Fibroblast of upper back skin (primary cell): ENCODE data around the gene ARHGAP45.

Source experiments
- DNase-seq: peaks from one replicate; pipeline ENCODE4 v3.0.0-alpha.2; 2013

Gene ARHGAP45

DNA sequence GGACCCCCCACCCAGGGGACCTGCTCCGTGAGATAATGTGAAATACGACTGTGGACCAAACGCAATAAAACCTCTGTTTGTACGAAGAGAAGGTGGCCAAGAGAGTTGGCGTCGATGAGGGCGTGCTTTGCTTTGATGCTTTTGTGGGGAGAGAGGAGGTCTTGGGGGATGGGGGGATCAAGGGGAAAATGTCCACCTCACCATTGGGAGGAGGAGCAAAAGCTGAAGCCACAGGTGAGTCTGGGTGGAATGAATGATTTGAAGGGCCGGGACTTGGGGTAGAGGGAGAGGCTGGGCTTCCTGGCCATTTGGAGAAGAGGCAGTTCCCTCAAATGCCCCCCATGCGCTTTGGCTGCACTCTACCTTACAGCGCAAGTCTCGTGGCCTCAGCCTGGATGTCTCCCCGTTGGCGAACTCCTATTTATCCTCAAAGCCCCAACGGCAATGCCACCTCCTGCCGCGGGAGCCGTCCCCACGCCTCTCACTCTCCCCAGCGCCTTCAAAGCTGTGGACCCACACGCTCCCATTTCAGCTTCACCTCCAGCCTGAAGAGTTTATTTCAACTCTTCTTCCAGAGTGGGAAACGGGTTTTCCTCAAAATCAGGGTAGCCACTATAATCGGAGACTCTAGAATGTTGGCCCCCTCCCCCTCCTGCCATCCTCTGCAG lies 27.9 kb upstream of the ARHGAP45 start:
- peak; percentile 39 for DNase-seq

DNA sequence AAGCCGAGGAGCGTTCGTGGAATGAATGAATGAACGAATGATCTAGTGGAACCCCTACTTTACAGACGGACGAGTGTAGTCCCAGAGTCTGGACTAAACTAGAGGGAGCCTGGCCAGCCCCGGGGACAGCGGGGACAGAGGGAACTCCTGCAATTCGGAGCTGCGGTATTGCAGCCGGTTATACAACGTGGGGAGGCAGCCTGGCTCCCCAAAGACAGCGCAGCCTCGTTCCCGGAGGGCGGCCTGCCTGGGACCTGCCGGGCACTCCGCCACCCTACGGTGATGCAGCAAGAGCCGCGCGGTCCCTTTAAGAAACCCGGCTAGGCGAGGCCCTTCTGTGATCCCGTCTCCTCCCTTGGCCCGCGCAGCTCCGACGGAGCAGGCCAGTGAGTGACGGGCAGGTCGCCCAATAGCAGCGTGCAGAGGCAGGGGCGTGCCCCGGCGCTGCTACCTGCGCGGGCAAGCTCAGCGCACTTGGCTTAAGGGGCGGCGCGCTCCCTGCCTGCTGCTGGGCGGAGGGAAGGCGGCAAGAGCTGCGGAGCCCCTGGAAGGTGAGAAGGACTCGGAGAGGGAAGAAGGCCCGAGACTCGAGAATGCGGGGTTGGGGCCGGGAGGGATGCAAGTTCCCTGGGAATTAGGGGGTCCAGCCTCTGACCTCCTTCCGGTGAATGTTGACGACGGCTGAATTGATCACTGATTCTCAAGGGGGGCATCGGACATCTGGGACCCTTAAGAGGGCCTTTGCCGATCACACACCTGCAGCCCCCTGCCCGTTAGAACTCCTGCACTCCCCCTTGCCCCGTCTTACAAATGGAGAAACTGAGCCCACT lies 27.1 kb upstream of the ARHGAP45 start, which contains the start of gene ABCA7:
ABCA7 (plus strand) TSS at position 462 of the 830 bp plus-strand sequence. CDS start 1,255 bp downstream, outside the sequence.
- peak; percentile 97 for DNase-seq

DNA sequence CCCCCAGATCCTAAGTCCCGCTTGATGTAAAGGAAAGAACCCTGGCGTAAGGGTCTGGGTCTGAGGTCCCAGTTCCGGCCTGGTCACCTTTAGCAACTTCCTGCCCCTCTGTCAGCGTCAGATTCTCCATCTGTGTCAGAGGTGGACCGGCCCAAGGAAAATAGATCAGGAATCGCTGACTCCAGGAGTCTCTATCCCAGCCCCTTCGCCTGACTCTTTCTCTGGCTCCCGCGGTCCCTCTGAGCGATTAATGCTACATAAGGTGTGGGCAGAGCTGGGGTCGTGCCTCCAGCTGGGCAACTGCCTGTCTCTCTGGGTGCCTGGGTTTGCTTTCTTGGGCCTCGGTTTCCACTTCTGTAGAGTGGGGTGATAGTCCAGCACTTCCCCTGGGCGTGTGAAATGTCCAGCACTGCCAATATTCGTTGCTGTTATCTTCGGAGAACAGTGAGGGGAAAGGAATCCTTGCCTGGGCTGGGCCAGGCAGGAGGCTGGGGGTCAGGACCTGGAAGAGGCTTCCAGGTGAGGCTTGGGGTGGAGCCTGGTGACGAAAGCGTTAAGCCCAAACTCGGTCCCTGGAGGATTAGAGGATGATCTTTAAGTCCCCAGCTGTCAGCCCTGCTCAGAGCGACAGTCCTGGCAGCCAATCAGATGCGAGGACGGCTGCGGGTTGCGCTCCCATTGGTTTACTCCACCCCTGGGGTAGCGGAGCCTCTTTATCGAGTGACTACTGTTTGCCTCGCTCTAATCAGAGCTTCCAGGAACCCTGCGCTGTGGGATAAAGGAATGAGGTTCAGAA lies 26.3 kb upstream of the ARHGAP45 start:
- DNase-seq, result peak; percentile 92

DNA sequence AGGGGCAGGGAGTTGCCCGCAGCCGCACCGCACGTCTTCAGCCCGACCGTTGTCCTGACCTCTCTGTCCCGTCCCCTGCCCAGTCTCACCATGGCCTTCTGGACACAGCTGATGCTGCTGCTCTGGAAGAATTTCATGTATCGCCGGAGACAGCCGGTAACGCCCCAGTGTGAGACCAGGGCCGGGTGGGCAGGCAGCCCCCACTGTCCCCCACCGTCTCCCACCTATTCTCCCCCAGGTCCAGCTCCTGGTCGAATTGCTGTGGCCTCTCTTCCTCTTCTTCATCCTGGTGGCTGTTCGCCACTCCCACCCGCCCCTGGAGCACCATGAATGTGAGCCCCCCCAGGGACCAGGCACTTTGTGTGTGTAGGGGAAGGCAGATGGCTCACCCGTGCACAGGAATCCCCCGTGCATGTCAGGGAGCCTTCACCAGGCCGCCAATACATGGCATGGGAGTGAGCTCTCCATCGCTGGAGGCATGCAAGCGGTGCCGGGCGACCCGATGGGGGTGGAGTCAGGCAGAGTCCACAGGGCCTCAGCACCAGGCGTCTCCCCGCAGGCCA lies 25.6 kb upstream of the ARHGAP45 start:
- DNase-seq, result no peak

DNA sequence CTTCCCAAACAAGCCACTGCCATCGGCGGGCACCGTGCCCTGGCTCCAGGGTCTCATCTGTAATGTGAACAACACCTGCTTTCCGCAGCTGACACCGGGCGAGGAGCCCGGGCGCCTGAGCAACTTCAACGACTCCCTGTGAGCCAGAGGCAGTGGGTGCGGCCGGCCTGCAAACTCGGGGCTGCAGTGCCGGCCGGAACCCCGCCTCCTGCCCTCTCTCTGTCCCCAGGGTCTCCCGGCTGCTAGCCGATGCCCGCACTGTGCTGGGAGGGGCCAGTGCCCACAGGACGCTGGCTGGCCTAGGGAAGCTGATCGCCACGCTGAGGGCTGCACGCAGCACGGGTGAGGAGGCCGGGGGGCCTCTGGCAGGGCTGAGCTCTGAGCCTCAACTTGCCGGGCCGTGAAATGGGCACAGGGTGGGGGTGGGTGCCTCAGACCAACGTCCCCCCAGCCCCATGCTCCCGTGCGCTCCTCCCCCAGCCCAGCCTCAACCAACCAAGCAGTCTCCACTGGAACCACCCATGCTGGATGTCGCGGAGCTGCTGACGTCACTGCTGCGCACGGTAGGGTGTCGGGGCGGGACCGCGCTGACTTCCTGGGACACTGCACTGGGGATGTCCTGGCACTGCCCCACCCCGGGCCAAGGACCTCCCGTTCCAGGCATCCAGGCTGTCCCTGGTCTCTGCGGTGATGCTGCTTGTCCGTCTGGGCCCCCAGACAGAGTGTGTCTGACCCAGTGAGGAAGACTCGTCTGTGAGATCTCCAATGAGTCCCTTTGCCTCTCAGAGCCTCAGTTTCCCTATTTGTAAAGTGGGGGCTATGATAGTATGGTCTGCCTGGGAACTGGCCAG lies 24.9 kb upstream of the ARHGAP45 start:
- no peak for DNase-seq

DNA sequence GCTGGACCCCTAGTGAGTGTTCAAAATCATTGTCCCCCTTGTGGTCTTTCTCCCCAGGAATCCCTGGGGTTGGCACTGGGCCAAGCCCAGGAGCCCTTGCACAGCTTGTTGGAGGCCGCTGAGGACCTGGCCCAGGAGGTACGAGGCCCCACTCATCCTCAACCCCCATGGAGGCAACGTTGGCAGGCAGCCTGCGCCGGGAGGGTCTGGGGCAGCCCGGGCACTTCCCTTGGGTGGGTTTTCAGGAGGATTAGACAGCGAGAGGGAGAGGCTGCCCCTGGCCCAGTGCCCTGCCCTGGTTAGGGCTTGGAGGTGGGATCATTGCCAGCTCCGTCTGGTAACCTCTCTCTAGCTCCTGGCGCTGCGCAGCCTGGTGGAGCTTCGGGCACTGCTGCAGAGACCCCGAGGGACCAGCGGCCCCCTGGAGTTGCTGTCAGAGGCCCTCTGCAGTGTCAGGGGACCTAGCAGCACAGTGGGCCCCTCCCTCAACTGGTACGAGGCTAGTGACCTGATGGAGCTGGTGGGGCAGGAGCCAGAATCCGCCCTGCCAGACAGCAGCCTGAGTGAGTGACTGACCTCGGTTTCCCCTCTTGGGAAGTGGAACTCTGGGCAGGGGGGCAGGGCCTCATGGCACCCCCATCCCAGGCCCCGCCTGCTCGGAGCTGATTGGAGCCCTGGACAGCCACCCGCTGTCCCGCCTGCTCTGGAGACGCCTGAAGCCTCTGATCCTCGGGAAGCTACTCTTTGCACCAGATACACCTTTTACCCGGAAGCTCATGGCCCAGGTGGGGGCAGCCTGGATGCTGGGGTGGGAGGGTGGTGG lies 24.1 kb upstream of the ARHGAP45 start:
- no peak for DNase-seq

DNA sequence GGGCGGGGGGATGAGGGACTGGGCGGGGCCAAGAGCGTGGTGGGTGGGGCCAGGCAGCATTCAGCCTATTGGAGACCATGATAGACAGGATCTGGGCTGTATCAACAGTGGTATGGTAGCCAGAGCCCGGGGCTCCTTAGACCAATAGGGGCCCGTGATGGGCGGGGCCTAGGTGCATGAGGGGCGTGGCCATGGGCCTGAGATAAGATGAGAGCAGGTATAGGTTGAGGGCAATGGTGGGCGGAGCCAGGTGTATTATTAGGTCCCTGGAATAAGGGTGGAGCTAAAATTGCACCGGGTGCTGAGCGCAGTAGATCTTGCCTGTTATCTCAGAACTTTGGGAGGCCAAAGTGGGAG lies 21.7 kb upstream of the ARHGAP45 start:
- no peak for DNase-seq

DNA sequence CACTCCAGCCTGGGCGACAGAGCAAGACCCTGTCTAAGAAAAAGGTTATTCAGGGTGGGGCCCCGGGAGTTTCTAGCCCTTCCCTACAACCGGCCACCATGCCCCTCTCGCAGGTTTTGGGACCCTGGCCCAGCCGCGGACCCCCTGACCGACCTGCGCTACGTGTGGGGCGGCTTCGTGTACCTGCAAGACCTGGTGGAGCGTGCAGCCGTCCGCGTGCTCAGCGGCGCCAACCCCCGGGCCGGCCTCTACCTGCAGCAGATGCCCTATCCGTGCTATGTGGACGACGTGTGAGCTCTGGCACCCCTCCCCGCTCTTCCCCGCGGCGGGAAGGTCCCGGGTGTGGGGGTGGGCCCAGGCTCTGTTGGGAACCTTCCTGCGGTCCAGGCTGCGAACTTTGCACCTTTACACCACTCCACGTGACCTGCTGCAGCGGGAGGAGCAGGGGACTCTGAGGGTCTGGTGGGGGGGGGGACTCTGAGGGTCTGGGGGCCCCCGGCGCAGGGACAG lies 20.8 kb upstream of the ARHGAP45 start:
- no peak for DNase-seq

DNA sequence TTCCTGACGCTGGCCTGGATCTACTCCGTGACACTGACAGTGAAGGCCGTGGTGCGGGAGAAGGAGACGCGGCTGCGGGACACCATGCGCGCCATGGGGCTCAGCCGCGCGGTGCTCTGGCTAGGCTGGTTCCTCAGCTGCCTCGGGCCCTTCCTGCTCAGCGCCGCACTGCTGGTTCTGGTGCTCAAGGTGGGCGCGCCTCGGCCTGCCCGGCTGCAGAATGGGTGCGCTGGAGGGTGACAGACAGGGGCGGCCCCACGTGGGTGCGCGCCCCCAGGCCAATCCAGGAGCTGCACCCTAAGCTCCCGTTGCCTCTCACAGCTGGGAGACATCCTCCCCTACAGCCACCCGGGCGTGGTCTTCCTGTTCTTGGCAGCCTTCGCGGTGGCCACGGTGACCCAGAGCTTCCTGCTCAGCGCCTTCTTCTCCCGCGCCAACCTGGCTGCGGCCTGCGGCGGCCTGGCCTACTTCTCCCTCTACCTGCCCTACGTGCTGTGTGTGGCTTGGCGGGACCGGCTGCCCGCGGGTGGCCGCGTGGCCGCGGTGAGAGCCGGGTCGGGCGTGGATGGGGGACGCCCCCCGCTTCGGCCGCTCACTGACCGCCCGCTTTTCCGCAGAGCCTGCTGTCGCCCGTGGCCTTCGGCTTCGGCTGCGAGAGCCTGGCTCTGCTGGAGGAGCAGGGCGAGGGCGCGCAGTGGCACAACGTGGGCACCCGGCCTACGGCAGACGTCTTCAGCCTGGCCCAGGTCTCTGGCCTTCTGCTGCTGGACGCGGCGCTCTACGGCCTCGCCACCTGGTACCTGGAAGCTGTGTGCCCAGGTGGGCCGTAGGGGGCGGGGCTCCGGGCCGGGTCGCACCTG lies 19.9 kb upstream of the ARHGAP45 start:
- DNase-seq, result no peak

DNA sequence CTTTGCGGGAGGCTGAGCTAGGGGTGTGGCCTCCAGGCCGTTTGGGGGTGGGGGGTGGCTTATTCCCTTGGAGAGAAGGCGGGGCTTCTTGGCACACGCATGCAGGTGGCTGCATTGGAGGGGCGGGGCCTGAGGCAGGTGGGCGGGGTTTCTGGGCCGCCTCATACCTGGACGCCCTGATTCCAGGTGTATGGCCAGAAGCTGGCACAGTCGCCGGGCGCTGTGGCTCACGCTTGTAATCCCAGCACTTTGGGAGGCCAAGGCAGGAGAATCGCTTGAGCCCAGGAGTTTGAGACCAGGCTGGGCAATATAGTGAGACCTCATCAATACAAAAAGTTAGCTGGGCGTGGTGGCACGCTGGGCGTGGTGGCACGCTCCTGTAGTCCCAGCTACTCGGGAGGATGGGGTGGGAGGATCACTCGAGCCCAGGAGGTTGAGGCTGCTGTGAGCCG lies 19.2 kb upstream of the ARHGAP45 start:
- DNase-seq, result no peak

DNA sequence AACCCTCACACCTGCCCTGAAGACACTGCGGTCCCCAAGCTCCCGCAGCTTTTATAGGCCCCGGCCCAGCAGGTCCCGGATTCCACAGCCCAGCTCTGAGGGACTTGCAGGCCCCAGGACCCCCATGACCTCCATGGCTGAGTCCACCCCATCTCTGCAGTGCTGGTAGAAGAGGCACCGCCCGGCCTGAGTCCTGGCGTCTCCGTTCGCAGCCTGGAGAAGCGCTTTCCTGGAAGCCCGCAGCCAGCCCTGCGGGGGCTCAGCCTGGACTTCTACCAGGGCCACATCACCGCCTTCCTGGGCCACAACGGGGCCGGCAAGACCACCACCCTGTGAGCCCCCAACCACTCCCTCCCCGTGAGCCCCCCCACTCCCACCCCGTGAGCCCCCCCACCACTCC lies 17.9 kb upstream of the ARHGAP45 start:
- no peak for DNase-seq

DNA sequence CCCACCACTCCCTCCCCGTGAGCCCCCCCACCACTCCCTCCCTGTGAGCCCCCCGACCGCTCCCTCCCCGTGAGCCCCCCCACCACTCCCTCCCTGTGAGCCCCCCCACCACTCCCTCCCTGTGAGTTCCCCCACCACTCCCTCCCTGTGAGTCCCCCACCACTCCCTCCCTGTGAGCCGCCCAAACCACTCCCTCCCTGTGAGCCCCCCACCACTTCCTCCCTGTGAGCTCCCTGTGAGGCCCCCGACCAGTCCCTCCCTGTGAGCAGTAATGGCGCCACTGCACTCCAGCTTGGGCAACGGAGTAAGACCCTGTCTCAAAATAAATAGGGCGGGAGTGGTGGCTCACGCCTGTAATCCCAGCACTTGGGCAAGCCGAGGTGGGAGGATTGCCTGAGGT lies 17.2 kb upstream of the ARHGAP45 start:
- no peak for DNase-seq

DNA sequence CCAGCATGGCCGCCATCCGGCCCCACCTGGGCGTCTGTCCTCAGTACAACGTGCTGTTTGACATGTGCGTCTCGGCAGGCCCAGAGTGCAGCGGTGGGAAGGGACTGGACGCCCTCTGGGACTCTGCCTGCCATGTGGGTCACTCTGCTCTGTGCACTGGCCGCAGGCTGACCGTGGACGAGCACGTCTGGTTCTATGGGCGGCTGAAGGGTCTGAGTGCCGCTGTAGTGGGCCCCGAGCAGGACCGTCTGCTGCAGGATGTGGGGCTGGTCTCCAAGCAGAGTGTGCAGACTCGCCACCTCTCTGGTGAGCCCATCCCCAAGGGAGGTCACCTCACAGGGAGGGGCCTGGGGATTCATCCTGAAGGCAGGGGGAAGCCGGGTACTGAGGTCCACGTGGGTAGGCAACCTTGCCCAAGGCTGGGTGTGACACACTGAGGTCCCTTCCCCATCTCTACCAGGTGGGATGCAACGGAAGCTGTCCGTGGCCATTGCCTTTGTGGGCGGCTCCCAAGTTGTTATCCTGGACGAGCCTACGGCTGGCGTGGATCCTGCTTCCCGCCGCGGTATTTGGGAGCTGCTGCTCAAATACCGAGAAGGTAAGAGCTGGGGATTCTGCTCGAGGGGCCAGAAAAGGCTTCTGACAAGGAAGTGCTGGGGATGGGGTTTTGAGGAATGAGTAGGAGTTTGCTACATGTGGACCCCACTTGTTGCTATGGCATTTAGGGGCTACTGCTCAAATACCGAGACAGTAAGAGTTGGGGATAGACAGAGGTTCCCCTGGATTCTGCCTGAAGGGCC lies 15.8 kb upstream of the ARHGAP45 start:
- DNase-seq, result no peak

DNA sequence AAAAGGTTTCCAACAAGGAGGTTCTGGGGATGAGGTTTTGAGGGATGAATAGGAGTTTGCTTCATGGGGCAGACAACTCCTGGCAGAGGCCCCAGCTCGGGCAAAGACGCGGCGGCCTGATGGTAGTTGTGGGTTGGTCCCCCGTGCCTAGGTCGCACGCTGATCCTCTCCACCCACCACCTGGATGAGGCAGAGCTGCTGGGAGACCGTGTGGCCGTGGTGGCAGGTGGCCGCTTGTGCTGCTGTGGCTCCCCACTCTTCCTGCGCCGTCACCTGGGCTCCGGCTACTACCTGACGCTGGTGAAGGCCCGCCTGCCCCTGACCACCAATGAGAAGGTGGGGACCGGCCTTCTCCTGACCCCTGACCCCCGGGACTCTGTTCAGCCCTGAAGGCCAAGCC lies 15.2 kb upstream of the ARHGAP45 start:
- DNase-seq, result no peak

DNA sequence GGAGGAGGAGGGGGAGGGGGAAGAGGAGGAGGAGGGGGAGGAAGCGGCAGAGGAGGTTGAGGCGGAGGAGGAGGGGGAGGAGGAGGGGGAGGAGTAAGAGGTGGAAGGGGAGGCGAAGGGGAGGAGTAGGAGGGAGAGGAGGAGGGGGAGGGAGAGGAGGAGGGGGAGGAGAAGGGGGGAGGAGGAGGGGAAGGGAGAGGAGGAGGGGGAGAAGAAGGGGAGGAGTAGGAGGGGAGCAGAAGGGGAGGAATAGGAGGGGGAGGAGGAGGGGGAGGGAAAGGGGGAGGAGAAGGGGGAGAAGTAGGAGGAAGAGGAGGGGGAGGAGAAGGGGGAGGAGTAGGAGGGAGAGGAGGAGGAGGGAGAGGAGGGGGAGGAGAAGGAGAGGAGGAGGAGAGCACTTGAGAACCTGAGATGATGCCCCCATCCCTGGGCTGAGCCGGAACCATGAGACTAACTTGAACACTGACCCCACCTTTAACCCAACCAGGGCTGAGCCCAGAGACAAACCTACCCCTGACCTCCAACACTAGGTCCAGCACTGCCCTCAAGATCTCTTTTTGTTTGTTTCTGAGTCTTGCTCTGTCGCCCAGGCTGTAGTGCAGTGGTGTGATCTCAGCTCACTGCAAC lies 14.5 kb upstream of the ARHGAP45 start:
- DNase-seq, result no peak

DNA sequence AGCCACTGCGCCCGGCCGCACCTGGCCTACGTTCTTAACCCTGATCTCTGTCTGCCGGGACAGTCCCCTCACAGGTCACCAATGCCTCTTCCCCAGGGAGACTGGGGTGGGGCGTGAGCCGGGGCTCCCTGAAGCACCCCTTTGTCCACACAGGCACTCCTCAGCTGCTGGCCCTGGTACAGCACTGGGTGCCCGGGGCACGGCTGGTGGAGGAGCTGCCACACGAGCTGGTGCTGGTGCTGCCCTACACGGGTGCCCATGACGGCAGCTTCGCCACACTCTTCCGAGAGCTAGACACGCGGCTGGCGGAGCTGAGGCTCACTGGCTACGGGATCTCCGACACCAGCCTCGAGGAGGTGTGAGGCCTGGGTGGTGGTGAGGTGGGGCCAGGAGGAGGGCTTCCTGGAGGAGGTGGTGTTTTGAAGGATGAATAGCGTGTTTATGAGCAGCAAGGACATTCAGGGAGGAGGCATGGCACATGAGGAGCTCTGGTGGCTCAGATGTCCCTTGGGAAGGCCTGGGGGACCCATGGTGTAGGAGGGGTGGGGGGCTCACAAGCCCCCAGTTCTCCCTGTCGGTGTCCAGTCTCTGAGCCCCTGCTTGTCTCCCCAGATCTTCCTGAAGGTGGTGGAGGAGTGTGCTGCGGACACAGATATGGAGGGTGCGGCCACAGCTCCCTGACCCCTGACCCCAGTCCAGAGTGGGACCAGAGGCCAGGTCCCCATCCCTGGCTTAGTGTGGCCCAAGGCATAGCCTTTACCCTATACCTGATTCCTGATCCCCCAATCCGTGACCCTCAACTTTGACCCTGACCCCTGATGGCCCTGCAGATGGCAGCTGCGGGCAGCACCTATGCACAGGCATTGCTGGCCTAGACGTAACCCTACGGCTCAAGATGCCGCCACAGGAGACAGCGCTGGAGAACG lies 13.5 kb upstream of the ARHGAP45 start:
- no peak for DNase-seq
